ENCODE measurements around the gene ARG2. TPM values are rescaled to one million over a fixed set of nuclear protein-coding genes. Genes with fewer than 3 reads are reported as not detected.

Gene ARG2
- total RNA-seq, 2 donors from 2014 or later: 4.7 to 11.5 TPM

DNA sequence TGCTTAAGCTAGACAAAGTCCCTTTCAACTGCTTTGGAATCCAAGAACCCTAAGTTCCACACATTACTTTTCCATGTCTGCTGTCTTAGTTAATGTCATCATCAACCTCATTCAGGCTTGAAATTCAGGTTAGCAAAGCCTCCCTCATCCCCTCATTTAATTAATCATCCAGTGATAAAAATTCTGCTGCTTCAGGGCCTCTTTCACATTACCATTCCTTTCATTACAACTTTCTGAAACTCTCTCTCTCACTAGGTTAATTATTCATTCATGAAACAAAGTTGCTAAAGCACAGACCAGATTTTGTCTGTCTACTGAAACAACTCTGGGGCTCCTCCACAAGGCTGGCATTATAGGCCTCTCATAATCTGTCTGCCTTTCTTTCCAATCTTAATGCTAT lies 64.1 kb downstream of the ARG2 start:
- Histone ChIP-seq H3K36me3 (no peaks in the 10 kb centered on the region), H3K9me3 (no peaks in the 10 kb centered on the region), H3K27ac (no peak overlapping the region), H3K4me3 (no peak overlapping the region), H3K4me1 (no peaks in the 10 kb centered on the region), H3K9ac (ENCODE audit: low read depth in 2 of 2, low read length in 2 of 2) (no peak overlapping the region), H3K27me3 (no peaks in the 10 kb centered on the region)
- TF ChIP-seq CTCF (IDR thresholded peaks at IDR 0.05): no peak
- intact Hi-C loops (cut with DNase I): loop anchor here (5.0 kb wide), 1 partner anchor 82 kb away; the partner anchor contains the start of gene PIGH
- no peak for DNase-seq

DNA sequence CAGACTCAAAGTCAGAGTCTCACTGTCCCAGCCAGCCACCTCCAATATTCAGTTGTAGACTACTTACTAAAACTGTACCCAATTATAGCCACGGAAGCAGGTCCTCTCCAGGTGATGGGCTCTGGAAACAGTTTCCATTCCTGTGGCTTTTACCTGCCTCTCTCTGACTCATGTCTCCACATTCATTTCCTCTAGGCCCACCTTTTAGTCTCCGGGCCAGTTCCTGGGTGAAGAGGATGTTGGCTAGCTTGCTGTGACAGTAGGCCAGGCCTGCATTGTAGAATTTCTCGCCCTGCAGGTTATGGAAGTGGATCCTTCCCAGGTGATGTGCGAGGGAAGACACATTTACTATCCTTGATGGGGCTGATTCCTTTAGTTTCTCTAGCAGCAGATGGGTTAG lies 70.3 kb downstream of the ARG2 start:
- no peak overlapping the region for H3K27ac ChIP-seq
- no peaks in the 10 kb centered on the region for H3K36me3 ChIP-seq
- no peaks in the 10 kb centered on the region for H3K27me3 ChIP-seq
- intact Hi-C loops (cut with DNase I): no loop called here
- no peak for DNase-seq
- no peaks in the 10 kb centered on the region for H3K9me3 ChIP-seq
- no peak for TF ChIP-seq CTCF (IDR thresholded peaks at IDR 0.05)
- H3K4me3 ChIP-seq: no peak overlapping the region
- H3K9ac ChIP-seq (ENCODE audit: low read depth in 2 of 2, low read length in 2 of 2): no peak overlapping the region
- H3K4me1 ChIP-seq: peaks cover 4% of the 10 kb centered on the region

DNA sequence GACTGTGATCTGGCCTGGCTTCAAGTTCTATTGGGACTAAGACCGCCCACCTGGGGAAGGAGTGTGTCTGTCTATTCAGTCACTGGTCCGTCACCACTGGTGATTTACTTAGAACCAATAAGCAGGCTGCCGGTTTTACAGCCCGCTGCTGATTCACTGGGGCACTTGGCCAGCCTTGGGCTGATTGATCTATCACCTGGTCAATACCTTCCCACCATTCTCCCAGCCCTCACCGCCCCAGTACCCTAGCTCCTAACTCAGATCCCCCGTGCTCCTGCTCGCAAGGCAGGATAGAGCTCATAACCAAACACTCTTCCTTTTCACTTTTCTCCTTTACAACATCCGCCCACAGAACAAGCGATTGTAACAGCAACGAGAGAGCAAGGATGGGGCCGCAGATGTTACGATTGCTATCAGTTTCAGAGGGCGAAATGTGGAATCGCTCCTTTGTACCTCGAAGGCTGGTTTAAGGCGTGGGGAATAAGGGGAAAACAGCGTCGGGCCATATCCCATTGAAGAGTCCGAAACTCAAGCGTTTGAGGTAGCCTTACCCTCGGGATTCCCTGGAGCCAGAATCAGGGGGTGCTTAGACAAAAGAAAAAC lies 75.2 kb downstream of the ARG2 start:
- no peak for TF ChIP-seq CTCF (IDR thresholded peaks at IDR 0.05)
- Histone ChIP-seq H3K36me3 (no peaks in the 10 kb centered on the region), H3K9me3 (no peaks in the 10 kb centered on the region), H3K4me1 (peaks cover 4% of the 10 kb centered on the region), H3K27ac (peak overlapping the region; percentile 85), H3K27me3 (no peaks in the 10 kb centered on the region), H3K4me3 (peak overlapping the region; percentile 95), H3K9ac (ENCODE audit: low read depth in 2 of 2, low read length in 2 of 2) (peak overlapping the region; percentile 52 to 94)
- intact Hi-C loops (cut with DNase I): no loop called here
- peak; percentile 90 for DNase-seq

DNA sequence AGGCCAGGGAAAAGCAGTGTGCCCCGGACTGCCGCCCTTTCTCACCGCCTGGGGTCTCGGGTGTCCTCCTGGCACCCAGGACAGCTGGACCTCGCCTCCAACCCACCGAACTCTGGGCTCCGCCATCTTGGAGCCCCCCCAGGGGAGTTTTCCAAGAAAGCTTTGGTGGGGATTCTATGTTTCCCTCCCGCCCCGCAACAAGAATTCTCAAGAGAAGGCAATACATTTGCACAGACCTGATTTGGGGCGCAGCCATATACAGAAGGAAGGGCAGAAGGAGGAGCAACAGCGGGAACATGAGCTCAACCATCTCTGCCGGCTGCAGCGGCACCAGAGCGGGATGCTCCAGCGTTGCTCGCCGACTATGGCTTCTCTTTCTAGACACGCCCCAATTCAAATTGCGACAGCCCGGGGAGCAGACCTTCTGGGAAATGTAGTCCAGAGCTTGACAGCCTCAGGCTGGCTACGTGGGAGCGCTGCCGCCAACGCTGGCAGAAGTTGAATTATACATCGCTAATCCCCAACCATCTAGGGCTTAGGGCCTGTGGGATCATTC lies 75.8 kb downstream of the ARG2 start, which contains the start of gene RDH11:
TSS of gene RDH11 (minus strand) at position 371 of the 556 bp plus-strand sequence. CDS start at position 310, 61 bp downstream.
- peak; percentile 91 for DNase-seq
- intact Hi-C loops (cut with DNase I): no loop called here

GRCh38 chr14:67697006-67697405 lies 77.3 kb downstream of the ARG2 start:
- no peaks in the 10 kb centered on the region for H3K36me3 ChIP-seq
- intact Hi-C loops (cut with DNase I): no loop called here
- no peaks in the 10 kb centered on the region for H3K27me3 ChIP-seq
- TF ChIP-seq CTCF (IDR thresholded peaks at IDR 0.05): no peak
- H3K27ac ChIP-seq: no peak overlapping the region
- no peak overlapping the region for H3K9ac ChIP-seq (ENCODE audit: low read depth in 2 of 2, low read length in 2 of 2)
- H3K4me1 ChIP-seq: peaks cover 4% of the 10 kb centered on the region
- no peaks in the 10 kb centered on the region for H3K9me3 ChIP-seq
- H3K4me3 ChIP-seq: no peak overlapping the region
- no peak for DNase-seq

More for the DNA sequence above, 75.8 kb downstream of the ARG2 start, which contains the start of gene RDH11:
- H3K27ac ChIP-seq: peak within 1 kb of the TSS; percentile 85
- no peaks in the 10 kb centered on the region for H3K9me3 ChIP-seq
- H3K4me3 ChIP-seq: peak within 1 kb of the TSS; percentile 95
- H3K9ac ChIP-seq (ENCODE audit: low read depth in 2 of 2, low read length in 2 of 2): peak within 1 kb of the TSS; percentile 52 to 94
- TF ChIP-seq CTCF (IDR thresholded peaks at IDR 0.05): no peak
- no peaks in the 10 kb centered on the region for H3K27me3 ChIP-seq
- no peaks in the 10 kb centered on the region for H3K36me3 ChIP-seq
- H3K4me1 ChIP-seq: peaks cover 4% of the 10 kb centered on the region

Data from colonic mucosa (tissue), 4 donors.